Measurements from ENCODE around the gene PCDHGA1.
A peak's percentile ranks its signal among the peaks of the same experiment; 100 is the strongest.

PCDHGA1 gene

DNA sequence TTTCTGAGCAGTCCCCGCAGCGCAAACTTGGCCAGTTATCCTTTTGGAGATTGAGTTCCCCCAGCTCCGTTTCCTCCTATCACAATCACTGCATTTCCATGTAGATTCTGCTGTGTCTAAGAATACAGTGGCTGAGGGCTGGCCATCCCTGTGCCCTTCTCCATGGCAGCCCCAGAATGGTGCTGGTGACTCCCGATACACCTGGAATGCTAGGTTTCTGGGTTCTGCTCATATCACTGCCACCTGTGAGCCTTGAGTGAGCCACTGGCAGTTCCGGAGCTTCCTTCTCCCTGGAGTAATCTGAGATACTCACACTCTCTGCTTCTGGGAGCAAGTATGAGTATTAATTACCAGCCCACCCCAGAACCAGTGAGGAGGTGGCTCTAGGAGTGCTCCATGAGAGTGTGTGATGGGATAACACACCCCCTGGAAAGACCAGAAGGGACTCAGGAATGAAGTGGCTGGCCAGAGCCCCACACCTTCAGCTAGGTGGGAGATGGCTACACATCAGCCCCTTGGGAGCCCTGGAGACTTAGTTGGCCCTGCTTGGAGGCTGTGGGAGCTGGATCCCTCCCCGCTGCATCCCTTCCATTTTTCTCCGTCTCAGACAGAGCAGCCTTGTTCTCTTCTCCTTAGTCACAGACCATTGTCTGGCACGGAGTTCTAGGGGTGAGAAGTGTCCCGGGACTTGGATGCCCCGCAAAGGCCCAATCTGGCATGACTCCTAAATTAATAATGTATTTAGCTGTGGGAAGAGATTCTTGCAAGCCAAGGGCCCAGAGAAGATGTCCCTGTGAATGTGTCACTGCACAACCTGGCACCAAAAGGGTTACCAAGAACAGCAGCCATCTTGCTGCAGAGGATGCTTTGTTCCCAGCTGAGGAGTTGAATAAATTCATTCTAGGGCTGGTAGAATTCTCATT is 163.4 kb downstream of the PCDHGA1 start:
- no peak for DNase-seq

DNA sequence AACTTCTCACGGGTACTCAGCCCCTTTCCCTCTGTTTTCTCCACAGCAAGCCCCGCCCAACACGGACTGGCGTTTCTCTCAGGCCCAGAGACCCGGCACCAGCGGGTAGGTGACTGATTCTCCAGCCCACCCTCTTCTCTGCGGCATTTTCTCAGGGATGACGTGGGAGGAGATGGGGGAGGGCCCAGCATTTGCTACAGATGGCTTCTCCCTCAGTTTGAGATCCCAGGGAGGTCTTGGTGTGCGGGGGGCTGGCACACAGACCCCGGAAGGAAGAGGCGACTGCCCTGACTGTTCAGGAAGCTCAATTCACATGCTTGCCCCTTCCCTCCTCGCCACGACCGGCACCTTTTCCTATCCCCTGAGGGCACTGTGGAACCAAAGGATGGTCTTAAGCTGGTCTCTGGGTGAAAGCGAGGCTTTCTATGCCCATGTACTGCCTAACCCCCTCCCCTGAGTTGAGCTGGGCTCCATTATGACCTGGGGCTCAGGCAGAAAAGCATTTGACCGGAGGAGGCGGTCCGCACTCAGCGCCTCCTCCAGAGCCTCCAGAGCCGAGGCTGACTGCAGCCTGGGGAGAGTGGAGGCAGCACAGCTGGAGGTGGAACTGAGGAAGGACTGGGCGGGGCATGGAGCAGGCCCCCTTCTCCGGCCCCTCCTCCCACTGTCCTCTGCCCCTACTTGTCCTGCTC is 164.6 kb downstream of the PCDHGA1 start:
- DNase-seq, result no peak

DNA sequence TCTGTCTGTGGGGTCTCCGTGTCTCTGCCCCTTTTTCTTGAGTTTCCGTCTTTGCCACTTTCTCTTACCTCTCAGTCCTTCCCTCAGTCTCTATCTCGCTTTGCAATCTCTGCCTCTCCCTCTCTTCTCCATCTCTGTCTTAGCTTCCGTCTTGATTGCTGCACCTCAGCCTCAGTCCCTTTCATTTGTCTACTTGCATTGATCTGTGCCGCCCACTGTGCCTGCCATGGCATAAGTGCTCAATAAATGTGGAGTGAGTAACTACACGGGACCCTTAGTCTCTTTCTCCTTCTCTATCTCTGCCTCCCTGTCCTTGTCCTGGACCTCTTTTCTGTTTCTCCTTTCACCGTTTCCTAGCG is 165.1 kb downstream of the PCDHGA1 start:
- no peak for DNase-seq

DNA sequence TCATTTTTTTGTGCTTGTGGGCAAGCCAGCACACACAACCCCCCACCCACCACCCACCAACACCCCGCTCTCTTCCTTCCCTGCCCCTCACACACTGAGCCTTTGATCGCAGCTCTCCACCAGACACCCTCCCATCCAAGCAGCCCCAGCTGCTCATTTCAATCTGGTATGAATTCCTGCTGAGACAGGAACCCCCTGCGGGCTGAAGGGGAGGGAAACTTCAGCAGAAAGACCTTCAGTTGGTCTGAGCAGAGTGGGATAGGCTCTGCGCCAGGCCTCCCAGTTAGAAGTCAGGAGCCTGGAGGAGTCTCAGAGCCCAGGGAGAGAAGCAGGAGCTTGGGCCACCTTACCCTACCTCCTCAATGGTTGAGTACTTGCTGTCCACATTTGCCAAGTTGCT is 165.7 kb downstream of the PCDHGA1 start:
- DNase-seq, result no peak

DNA sequence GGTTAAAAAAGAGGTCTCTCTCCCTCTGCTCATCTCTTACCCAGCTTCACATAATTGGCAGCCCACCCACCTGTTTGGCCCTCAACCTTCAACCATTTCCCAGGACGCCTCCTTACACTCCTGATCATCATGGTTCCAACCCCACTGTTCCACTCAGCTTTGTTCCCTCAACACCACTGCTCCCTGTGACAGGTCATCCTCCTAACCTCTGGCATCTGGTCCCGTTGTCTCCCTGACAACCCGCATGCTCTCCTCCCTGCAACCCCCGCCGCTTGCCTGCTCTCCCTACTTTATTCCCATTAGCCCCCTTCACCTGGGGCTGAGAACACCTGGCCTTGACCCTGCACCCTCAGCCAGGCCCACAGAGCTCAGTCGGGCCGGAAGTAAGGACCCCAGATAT is 171.4 kb downstream of the PCDHGA1 start:
- DNase-seq, result no peak

DNA sequence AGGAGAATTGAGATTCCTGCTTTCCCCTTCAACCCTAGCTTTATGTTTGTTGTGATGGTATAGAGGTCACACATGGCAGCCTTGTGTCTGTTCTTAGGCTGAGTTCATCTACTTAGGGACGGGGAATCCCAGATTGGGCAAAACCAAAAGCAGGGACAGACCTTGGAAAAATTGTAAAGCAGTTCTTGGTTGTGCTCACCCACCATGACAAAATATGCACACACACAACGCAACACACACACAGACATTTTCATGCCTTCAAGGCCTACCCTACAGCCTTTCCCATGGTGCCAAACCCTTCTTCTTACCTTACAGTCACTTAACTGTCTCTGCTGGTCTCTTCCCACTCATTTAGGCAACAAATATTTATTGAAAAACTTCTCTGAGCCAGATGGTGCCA is 173.4 kb downstream of the PCDHGA1 start:
- no peak for DNase-seq

DNA sequence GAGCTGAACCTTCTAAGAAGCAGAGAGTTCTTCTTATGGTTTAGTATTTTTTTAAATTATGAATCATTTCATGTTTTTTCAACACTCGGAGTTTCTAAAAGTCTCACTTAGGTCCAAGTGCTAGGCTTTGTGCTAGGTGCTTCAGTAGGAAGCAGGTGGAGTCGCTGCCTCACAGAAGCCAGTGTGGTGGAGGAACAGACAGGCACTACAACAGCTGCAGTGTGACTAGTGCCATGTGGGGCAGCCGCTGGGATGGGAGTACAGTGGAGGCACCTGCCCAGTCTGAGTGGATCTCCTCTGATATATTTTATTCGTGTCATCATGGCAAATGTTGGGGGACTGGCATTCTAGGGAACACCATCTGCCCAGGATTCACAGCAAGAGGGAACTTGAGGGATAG is 173.9 kb downstream of the PCDHGA1 start:
- DNase-seq, result no peak

DNA sequence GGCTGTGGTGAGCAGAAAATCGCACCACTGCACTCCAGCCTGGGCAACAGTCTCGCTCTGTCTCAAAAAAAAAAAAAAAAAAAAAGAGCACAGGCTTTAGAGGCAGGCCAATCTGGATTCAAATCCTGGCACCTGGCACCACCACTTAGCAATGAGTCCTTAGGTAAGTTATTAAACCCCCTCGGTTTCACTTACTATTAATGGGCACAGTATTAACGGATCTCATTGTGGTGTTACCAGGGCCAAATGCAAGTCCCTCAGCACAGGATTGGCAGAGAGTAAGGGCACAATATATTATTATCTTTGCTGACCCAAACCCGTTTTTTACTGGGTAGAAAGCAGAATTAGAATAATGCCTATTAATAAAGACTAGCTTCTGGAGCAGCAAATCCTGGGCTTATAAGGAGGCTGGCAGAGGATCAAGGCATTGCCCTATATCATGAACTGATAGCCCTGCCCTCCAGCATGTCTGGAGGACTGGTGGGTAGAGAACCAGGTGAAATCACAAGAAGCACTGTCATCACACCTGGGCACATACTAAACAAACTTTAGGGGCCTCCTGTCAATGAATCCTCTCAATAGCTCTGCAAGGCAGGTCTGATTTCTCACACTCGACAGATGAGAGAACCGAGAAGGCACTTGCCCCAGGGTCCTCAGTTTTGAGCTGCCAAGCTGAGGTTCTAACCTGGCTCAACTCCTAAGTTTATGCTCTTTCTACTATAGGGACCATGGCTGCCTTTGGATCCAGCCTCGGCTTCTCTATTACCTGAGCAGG is 176.3 kb downstream of the PCDHGA1 start:
- no peak for DNase-seq

DNA sequence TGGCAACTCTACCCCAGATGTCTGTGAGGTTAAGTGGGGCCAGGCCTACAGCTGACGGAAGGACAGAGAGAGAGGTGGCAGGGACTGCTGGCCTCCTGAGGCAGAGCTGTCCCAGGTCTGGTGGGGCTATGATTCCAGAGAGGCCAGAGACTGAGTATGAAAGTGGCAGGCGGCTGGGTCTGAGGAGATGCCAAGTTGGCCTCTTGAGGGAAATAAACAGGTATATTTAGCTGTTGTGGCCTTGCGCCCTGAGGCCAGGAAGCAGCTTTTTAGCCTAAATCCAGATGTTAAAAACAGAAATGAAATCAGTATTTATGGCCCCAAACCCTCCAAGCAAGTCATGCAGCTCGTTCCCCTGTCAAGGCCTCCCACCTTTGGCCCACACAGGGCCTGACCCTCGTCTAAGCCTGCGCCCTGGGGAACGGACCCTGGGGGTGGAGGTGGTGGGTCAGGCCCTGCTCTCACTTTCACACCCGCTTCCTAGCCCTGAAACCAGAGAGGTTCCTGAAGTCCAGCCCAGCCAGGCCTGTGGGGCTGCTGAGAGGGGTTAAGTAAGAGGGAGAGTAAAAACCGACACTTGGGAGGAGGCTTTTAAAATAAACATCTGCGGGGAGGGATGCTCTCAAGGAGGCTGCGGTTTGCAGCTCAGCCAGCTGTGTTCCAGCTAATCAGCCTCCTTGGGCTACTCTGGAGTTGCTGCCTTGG is 177.2 kb downstream of the PCDHGA1 start:
- DNase-seq, result no peak

DNA sequence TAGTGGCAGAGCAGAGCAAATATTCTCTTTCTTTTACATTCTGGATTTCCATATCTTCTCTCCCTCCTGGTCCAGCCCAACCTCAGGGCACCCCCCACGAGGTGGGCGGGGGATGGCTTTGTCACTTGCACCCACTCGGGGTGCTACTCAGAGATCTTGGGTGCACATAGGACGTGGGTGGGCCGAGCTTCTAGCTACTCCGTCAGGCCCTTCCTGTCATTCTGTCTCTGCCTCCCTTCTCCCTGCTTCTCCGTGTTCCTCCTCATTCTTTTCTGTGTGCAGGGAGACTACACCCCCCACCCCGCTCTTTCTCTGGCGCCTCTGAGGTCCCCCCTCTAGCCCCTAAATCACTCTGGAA is 178.1 kb downstream of the PCDHGA1 start:
- DNase-seq, result no peak

DNA sequence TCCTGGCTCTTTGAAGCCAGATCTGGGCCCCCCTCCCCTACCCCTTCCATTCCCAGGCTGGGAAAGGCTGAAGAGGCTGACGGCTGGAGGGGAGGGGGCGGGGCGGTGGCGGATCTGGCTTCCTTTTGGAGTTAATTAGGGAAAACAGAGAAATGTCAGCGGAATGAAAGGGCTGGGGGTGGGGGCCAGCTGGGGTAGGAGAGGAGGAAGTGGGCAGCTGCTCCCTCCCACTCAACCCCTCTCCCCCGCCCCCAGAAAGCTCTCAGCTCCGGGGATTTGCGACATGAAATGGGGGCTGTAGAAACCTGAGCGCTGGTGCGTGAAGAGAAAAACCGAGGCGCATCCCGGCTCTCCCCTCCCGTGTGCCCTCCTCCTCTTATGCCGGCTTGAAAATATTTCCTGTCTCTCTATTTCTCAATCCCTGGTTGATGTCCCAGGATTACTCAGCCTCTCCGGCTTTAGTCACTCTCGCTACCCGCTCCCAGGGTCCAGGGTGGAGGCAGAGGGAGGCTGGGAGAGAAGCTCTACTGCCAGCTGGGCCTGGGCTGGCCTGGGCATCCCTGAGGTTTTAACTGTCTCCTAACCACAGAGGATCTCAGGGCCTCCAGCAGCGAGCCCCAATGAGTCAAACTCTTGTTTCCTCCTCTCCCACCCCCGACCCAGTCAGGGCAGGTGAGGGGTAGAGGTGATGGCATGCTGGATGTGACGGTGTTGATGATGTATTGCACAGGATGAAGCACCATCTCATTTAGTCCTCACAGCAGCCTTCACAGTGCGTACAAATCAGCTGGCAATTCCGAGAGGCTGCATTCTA is 178.7 kb downstream of the PCDHGA1 start:
- DNase-seq, result no peak

DNA sequence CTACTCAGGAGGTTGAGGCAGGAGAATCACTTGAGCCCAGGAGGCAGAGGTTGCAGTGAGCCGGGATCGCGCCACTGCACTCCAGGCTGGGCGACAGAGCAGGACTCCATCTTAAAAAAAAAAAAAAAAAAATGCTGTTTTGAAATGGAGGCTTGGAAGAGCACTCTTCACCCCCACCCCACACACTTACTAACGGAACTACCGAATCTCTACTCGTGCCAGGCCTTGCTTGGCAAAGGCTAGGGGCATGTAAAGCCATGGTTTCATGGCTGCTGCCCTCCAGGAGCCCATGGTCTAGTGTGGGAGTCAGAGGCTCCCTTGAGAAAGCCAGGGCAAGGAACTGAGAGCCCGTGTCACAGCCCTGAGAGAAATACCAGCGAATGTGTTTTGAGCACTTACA is 179.8 kb downstream of the PCDHGA1 start:
- no peak for DNase-seq

DNA sequence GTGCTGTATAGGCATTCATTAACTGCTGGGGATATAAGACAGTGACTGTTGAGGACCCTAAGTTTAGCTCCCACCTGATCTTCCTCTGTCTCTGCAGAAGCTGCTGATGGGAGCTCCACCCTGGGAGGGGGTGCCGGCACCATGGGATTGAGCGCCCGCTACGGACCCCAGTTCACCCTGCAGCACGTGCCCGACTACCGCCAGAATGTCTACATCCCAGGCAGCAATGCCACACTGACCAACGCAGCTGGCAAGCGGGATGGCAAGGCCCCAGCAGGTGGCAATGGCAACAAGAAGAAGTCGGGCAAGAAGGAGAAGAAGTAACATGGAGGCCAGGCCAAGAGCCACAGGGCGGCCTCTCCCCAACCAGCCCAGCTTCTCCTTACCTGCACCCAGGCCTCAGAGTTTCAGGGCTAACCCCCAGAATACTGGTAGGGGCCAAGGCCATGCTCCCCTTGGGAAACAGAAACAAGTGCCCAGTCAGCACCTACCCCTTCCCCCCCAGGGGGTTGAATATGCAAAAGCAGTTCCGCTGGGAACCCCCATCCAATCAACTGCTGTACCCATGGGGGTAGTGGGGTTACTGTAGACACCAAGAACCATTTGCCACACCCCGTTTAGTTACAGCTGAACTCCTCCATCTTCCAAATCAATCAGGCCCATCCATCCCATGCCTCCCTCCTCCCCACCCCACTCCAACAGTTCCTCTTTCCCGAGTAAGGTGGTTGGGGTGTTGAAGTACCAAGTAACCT is 180.7 kb downstream of the PCDHGA1 start:
- no peak for DNase-seq

DNA sequence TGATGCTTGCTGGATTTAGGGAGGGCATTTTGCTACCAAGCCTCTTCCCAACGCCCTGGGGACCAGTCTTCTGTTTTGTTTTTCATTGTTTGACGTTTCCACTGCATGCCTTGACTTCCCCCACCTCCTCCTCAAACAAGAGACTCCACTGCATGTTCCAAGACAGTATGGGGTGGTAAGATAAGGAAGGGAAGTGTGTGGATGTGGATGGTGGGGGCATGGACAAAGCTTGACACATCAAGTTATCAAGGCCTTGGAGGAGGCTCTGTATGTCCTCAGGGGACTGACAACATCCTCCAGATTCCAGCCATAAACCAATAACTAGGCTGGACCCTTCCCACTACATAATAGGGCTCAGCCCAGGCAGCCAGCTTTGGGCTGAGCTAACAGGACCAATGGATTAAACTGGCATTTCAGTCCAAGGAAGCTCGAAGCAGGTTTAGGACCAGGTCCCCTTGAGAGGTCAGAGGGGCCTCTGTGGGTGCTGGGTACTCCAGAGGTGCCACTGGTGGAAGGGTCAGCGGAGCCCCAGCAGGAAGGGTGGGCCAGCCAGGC is 181.5 kb downstream of the PCDHGA1 start:
- DNase-seq, result no peak

DNA sequence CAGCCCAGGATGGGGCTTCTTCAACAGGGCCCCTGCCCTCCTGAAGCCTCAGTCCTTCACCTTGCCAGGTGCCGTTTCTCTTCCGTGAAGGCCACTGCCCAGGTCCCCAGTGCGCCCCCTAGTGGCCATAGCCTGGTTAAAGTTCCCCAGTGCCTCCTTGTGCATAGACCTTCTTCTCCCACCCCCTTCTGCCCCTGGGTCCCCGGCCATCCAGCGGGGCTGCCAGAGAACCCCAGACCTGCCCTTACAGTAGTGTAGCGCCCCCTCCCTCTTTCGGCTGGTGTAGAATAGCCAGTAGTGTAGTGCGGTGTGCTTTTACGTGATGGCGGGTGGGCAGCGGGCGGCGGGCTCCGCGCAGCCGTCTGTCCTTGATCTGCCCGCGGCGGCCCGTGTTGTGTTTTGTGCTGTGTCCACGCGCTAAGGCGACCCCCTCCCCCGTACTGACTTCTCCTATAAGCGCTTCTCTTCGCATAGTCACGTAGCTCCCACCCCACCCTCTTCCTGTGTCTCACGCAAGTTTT is 182.1 kb downstream of the PCDHGA1 start:
- peak; percentile 75 to 86 for DNase-seq

DNA sequence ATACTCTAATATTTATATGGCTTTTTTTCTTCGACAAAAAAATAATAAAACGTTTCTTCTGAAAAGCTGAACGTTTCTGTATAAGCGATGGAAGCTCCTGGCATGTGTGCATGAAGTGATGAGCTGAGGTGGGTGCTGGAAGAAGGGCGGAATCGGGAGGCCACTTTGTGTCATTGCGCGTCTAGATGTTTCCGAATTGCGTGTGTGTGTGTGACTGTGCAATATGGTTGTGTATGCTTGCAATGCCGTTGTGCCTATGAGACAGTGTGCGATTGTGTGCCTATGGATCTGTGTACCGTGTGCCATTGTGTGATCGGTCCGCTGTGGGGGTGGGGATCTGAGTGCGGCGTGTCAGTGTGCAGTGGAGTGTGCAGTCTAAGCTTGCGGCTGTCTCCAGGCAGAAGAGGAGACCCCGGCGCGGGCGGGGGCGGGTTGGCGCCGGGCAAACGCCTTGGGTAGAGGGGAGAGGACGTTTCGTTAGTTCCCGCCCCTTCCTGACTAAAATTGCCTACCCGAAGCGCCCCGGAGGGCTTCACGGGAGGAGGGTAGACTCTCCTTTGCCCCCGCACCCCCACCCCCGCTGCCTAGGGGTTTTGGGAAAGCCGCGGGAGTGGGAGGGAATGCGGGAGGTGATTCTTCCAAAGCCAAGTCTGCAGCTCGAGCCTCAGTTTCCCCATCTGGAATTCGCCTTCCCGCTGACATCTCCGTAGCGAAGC is 182.8 kb downstream of the PCDHGA1 start:
- DNase-seq, result peak; percentile 34 to 39

DNA sequence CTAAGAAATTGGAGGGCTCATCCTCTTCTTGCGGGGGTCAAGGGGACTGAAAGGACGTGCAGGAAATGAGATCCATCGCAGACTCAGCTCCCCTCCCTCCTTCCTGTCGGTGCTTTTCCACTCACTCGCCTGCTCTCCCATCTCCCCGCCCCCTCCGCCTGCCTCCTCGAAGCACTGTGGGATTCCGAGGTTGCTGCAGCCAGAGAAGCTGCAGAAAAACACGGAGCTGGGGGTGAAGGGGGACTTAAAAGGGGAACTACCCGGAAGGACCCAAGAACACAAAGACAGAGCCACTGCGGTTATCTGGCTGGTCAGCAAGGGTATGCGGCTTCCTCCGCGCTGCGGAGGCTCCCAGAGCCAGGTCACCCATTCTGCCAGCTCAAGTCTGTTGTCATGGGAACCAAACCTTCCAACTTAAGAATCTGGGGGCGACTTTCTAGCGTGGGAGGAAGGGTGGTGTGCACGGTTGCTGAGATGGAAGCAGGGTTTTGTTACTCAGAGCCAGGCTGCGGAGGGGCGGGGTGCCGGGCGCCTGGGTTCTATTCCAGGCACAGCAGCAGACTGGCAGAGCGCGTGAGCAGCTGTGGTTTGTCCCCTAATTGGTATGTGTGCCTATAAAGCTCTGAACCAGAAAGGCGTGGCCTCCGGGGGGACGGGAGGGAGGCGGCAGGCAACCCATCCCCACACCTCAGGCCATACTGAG is 183.5 kb downstream of the PCDHGA1 start:
- DNase-seq, result peak; percentile 69 to 87

DNA sequence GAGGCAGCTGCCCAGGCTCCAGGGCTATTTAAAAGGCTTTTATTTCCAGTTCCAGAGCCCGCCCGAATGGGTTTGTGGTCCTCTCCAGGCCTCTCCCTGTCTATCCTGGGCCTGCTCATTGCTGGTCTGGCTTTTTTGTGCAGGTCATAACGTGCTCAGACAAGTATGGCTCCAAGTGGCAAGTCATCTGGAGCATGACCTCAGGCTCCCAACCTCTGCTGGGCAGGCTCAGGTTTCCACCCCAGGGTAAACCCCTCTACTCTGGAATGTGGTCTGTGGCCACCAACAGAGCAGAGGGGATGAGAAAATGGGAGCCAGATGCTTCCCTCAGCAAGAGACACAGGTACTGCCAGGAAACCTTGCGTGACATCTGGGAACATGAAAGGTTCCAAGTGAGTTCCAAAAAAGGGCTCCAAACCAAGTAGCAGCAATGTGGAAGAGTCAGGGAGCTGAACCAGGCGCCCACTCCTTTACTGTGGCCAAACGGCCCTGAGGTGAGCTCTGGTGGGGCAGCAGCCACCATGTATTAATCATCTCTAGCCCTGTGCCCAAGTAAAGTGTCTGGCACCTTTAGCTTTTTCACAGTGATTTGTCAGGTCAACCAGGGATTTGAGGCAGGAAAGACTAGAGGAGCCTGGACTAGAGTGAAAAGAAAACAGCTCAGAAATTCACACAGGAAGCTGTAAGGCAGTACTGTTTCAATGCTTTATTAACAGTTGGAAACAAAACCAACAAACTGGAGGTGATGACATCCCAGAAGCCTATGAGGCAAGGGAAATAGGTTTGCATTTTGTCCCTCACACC is 184.2 kb downstream of the PCDHGA1 start:
- DNase-seq, result no peak

DNA sequence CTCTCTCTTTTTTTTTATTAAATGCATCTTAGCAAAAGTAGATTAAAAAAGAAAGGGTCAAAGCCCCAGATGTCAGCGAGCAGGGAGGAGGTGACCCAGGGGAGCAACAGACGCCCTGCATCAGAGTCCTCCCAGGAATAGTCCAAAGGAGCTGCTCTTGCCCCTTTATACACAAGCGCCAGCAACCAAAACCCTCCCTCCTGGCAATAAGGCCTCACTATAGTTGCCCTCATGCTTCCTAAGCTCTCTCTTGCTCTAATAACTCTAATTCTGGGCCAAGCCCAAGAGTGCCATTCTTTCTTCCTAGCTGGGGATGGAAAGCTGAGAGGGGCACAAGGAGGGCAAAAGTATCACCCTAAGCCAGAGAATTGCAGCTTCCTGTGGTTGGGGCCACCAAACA is 184.8 kb downstream of the PCDHGA1 start:
- DNase-seq, result no peak
